NCI-H2081 (cell line): ENCODE results near the gene ZNF319.

Experiments
- DNase-seq, 2 experiments: peaks; one replicate each; lab custom pipeline; 2025; lab: John Stamatoyannopoulos, UW

The ZNF319 gene

GRCh38 chr16:57956270-57956808 is 44.1 kb downstream of the ZNF319 start:
- no peak for DNase-seq

GRCh38 chr16:57955572-57956188 is 44.8 kb downstream of the ZNF319 start:
- no peak for DNase-seq

- DNase-seq, result no peak
Observed at GRCh38 chr16:57953857-57954256, 46.6 kb downstream of the ZNF319 start.

- DNase-seq, result no peak
Observed at GRCh38 chr16:57952909-57953308, 47.6 kb downstream of the ZNF319 start.

- DNase-seq, result no peak
Observed at GRCh38 chr16:57951204-57951960, 49.1 kb downstream of the ZNF319 start.

GRCh38 chr16:57950382-57950781 is 50.1 kb downstream of the ZNF319 start:
- no peak for DNase-seq

- no peak for DNase-seq
Observed at GRCh38 chr16:57949595-57950238, 50.8 kb downstream of the ZNF319 start.

- no peak for DNase-seq
Observed at GRCh38 chr16:57949013-57949412, 51.5 kb downstream of the ZNF319 start.

GRCh38 chr16:57948027-57948426 is 52.4 kb downstream of the ZNF319 start:
- no peak for DNase-seq

GRCh38 chr16:57947261-57947660 is 53.2 kb downstream of the ZNF319 start:
- no peak for DNase-seq

- no peak for DNase-seq
Observed at GRCh38 chr16:57946181-57946801, 54.2 kb downstream of the ZNF319 start.

- no peak for DNase-seq
Observed at GRCh38 chr16:57945740-57946138, 54.7 kb downstream of the ZNF319 start.

- no peak for DNase-seq
Observed at GRCh38 chr16:57944970-57945739, 55.3 kb downstream of the ZNF319 start.
